Bronchial epithelial cell (primary cell): ENCODE results near the gene ST6GALNAC2. TPM values are rescaled to one million over a fixed set of nuclear protein-coding genes. Genes with fewer than 3 reads are reported as not detected.
"Not testable (repeated sequence)": the region's sequence is repeated elsewhere in the genome, so short reads cannot be mapped to it uniquely, and the experiment has no call there.

Experiments used
- DNase-seq: peaks from one replicate; pipeline ENCODE4 v3.0.0-alpha.2; 2010; ENCODE audit warnings: low read depth
- FAIRE-seq: peaks from 2 replicates; lab custom pipeline; 2011; peaks lifted over from hg19 to GRCh38; lab: Jason Lieb, UNC
- H3K27me3 ChIP-seq: 2 replicates; pipeline ENCODE4 v1.5.1; 2011; ENCODE audit warnings: low read length; ENCODE audit not compliant: control insufficient read depth, insufficient read depth
- H3K36me3 ChIP-seq: 2 replicates; pipeline ENCODE4 v1.5.1; 2011; ENCODE audit warnings: low read length; ENCODE audit not compliant: control insufficient read depth, insufficient read depth
- H3K4me3 ChIP-seq: 2 replicates; pipeline ENCODE4 v1.5.1; 2011; ENCODE audit warnings: mild to moderate bottlenecking, low read depth, low read length, control low read depth
- total RNA-seq: library from RNA; depleted of rRNA; stranded (reverse); fragments of >200 nt; gene quantifications from 2 replicates; pipeline ENCODE4 v1.2.1, GENCODE V29; 2014
- TF ChIP-seq, protein P1 (sequence below): IDR thresholded peaks from 2 replicates; pipeline ENCODE4 v1.5.1; 2011; ENCODE audit warnings: mild to moderate bottlenecking, moderate library complexity, low read length, control low read depth, inconsistent platforms; ENCODE audit not compliant: insufficient read depth, severe bottlenecking

The ST6GALNAC2 gene
- total RNA-seq, 1 donor from 2014 or later: 38.4 TPM

DNA sequence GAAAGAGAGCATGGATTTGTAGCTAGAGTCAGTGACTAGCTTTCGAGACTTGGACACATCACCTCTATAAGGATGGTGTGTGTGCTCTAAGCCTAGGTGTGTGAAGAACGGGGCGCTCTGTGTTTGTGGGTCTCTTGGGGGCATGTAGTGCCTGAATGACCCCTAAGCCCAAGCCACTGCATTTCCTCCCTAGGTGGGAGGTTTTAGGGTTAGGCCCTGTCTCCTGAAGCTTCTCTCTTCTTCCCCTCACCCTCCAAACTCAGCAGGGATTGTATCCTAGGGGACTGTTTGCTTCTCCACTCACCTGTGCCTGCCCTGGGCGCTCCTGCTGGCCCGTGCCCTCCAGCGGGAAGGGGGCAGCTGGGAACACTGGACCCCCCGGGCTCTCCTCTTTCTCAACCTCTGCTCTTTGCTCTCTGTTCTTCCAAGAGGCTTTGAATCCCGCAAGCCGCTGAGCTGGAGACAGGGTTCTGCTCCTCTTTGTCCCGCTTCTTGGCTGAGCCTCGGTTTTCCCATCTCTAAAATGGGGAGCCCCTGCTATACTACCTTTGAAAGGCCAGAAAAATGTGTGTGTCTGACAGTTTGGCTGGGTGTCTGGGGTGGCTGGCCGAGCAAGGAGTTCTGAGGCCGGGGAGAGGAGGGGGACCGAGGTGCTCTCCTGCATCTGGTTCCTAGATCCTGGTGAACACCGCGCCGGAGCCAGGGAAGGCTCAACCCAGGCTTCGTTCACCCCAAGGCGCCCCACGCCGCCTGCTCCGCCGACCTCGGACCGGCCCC is 49.0 kb downstream of the ST6GALNAC2 start:
- Histone ChIP-seq H3K27me3 (no peaks in the 10 kb centered on the region), H3K36me3 (no peaks in the 10 kb centered on the region), H3K4me3 (peak overlapping the region; percentile 30)
- DNase-seq (no peak), FAIRE-seq (no peak)
- TF ChIP-seq, protein P1, sequence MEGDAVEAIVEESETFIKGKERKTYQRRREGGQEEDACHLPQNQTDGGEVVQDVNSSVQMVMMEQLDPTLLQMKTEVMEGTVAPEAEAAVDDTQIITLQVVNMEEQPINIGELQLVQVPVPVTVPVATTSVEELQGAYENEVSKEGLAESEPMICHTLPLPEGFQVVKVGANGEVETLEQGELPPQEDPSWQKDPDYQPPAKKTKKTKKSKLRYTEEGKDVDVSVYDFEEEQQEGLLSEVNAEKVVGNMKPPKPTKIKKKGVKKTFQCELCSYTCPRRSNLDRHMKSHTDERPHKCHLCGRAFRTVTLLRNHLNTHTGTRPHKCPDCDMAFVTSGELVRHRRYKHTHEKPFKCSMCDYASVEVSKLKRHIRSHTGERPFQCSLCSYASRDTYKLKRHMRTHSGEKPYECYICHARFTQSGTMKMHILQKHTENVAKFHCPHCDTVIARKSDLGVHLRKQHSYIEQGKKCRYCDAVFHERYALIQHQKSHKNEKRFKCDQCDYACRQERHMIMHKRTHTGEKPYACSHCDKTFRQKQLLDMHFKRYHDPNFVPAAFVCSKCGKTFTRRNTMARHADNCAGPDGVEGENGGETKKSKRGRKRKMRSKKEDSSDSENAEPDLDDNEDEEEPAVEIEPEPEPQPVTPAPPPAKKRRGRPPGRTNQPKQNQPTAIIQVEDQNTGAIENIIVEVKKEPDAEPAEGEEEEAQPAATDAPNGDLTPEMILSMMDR: no peak

GRCh38 chr17:76535788-76536510 is 49.7 kb downstream of the ST6GALNAC2 start:
- TF ChIP-seq, protein P1: no peak
- DNase-seq: no peak
- H3K36me3 ChIP-seq: no peaks in the 10 kb centered on the region
- no peak overlapping the region for H3K4me3 ChIP-seq
- no peak for FAIRE-seq
- H3K27me3 ChIP-seq: no peaks in the 10 kb centered on the region

DNA sequence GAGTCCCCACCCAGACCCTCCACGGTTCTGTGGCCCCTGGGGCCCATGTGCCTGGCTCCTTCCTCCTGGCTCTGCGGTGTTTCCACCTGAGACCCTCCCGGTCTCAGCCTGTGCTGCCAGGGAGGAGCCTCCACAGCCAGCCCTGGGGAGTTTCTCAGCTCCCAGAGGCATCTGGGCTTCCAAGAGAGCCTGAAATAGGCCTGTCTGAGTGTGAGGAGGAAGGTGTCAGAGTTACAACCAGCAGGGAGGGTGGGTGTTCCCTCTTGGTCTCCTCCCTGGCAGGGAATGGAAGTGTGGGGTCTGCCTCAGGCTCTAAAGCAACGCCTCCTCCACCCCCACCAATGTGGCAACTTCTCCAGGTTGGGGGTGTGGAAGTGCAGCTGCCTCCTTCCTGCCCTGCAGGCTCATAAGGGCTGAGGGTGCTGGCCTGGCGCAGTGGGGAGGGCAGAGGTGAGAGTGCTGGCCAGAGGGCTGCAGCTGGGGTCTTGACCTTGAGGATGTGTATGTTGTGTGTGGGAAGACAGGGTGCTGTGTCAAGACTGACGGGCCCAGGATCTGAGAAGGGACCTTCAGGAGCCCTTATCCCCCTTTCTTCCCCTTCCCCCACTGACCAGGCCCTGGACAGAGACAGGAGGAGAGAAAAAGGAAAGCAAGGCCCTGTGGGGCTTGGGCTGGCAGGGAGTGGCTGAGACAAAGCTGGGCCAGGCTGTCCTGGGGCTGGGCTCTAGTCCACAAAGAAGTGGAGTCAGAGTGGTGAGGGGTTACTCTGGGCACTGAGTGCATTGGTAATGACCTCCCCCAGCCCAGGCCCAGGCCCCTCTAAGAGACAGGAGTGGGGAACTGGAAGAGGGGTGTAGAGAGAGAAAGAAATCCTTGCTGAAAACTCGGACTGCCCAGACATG is 50.6 kb downstream of the ST6GALNAC2 start:
- no peak for DNase-seq
- Histone ChIP-seq H3K4me3 (no peak overlapping the region), H3K27me3 (no peaks in the 10 kb centered on the region), H3K36me3 (no peaks in the 10 kb centered on the region)
- no peak for FAIRE-seq
- TF ChIP-seq, protein P1: no peak

DNA sequence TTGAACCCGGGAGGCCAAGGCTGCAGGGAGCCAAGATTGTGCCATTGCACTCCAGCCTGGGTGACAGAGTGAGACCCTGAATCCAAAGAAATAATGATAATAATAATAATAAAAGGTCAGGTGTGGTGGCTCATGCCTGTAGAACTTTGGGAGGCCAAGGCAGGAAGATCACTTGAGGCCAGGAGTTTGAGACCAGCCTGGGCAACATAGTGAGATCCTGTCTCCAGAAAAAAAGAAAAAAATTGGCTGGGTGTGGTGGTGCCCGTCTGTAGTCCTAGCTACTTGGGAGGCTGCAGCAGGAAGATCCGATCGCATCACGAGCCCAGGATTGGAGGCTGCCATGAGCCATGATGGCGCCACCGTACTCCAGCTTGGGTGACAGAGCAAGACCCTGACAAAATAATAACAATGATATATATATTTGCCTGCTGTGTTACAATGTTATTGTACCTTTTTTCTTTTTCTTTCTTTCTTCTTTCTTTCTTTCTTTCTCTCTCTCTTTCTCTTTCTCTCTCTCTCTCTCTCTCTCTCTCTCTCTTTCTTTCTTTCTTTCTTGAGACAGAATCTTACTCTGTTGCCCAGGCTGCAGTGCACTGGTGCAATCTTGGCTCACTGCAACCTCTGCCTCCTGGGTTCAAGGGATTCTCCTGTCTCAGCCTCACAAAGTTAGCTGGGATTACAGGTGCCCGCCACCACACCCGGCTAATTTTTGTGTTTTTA is 51.9 kb downstream of the ST6GALNAC2 start:
- H3K36me3 ChIP-seq, H3K27me3 ChIP-seq, FAIRE-seq, DNase-seq, H3K4me3 ChIP-seq: not testable (repeated sequence)

- no peak for FAIRE-seq
- TF ChIP-seq, protein P1: no peak
- peak; percentile 87 for DNase-seq
- Histone ChIP-seq H3K36me3 (no peaks in the 10 kb centered on the region), H3K4me3 (no peak overlapping the region), H3K27me3 (no peaks in the 10 kb centered on the region)
Measured at GRCh38 chr17:76532072-76532651, 53.5 kb downstream of the ST6GALNAC2 start.
